HK-2 (cell line): ENCODE data around the gene OPN4.

Experiments used
- DNase-seq: peaks from one replicate; pipeline ENCODE4 v3.0.0-alpha.2; 2018; ENCODE audit not compliant: unreplicated experiment

The OPN4 gene

GRCh38 chr10:86647773-86648703 is 6.3 kb upstream of the OPN4 start:
- no peak for DNase-seq

DNA sequence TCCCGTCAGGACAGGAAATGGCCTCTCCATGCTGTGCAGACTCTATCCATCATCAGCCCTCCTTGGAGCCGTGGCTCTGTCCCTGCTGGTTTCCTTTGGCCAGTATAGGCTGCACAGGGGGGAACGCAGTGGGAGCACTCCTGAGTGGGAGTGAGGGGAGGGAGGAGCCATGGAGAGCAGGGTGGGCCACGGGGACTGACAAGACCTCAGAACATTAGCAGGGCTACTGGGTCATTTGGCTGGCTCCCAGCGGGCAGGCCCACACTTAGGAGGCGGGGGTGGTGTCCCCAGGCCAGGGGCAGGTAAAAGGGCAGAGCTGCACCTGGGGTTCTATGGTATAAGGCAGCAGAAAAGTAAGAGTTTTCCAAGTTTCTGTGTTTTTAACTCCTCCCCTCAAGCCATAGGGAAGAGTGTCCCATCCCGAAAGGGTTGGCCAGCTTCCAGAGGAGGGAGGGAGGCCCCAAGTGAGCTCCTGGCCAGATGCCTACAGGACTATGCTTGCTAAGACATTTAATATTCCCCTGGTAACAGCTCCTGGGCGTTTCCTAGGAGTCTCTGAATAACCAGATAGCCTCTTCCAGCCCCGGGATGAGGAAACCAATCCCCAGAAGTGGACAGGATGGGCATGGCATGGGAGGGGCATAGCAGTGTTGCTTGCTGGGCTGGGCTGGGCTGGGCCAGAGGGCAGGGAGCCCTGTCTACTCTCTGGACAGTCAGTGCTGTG is 5.5 kb upstream of the OPN4 start:
- DNase-seq = peak; percentile 21

GRCh38 chr10:86649471-86650150 is 4.7 kb upstream of the OPN4 start:
- DNase-seq = no peak

DNA sequence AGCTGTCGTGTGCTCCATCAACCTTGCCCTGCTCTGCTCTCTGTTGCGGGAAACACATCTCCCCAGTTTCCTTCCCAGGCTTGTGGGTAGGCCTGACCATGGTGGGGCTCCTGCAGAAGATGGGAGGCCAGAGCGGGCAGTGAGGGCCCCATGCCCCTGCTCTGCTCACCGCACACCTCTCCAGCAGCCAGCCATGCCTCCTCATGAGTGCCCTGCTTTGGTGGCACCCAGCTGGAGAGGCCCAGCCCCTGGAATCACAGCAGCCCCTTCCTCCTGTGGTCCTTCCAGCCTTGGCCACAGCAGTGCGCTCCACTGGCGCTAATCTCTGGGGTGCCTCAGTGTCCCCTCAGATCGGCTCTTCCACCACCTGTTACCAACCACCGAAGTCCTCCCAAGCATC is 4.2 kb upstream of the OPN4 start:
- DNase-seq = no peak

DNA sequence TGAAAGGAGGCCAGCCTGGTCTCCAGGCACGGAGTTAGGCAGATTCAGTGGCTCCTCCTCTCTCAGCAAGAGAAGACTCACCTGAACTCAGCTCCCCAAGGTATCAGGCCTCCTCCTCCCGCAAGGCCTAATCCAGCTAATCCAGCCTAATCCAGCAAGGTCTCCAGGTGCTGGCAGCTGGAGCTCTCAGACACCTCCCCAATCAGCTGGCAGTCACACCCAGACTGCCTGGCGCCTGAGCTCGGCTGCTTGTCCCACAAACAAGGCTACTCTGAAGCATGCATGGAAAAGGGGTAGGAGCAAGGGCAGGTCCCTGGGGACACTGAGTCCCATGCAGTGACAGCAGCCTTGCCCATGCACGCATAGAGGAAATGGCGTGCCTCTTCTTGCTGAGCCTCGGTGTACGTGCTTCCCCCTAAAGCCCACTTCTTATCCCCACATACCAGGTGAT is 3.3 kb upstream of the OPN4 start:
- no peak for DNase-seq

DNA sequence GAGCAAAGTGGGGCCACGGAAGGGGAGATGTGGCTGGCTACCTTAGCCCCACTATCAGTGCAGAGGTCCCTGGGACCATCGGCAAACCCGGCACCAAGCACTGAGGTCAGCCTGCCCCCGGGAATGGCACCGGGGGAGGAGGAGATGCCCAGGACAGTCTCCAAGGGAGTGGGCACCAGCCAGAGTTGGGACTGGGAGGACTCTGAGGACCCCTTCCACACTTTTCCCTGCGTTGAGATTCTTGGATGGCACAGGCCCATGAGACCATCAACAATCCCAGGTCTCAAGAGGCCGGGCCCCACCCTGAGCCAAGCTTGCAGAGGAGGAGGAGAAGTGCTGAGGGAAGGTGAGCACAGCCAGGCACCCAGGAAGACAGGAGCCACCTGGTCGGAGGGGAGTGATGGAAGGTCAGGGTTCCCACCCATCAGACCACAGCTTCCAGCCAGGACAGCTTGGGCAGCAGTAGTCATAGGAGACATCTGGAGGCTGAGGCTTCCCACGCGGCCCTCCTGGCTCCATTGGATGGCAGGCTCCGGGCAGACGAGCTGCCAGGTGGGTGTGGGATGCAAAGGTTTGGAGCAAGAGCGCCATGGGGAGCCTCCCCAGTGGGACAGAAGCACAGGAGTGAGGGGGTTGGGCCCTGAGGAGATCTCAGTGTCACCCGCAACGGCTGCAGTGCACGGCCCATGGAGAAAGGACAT is 2.6 kb upstream of the OPN4 start:
- no peak for DNase-seq

DNA sequence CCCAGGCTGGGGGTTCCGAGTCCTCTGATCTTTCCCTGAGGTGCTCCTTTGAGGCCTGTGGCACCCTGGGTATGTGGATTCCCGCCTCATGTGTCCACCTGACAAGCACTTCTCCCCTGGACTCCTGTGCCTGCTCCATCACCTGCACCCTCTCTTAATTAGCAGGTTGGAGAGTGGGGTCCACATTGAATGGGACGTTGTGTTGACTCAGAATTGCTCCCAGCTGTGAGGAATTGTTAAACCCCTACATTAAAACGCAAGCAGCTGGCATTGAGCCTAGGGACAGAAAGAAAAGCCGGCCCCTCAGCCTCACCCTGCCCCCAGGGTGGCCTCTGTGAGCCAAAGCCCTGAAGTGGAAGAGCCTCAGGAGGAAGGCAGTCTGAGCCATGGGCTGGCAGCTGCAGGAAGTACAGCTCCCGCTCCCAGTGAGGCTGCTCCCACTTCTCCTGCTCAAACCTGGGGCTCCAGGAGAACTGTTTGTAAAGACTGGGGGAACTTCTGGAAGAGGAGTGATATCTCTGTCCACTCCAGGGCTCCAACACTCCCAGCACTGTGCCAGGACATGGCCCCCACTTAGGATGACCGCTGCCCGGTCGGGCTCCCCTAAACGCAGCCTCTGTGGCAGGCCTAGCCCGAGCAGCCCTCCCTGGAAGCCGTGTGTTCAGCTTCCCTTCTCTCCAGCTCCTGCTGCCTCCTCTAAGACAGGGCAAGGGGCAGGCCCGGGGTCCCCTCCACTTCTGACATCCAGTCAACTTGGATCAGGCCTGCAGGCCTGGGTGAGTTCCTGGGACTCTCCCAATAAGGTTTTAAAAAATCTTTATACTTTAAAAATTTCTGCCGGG is 1.8 kb upstream of the OPN4 start:
- no peak for DNase-seq

GRCh38 chr10:86653379-86653778 is 968 bp upstream of the OPN4 start:
- DNase-seq = peak; percentile 0

DNA sequence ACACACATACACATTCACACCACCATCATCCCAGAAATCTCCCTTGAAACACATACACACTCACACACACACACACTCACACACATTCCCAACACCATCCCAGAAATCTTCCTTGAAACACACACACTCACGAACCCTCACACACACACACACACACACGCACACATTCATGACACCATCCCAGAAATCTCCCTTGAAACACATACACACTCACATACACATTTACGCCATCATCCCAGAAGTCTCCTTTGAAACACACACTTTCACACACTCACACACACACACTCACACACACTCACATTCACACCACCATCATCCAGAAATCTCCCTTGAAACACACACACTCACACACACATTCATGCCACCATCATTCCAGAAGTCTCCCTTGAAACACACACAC is 360 bp upstream of the OPN4 start:
- DNase-seq = no peak

GRCh38 chr10:86655173-86655540 is 810 bp downstream of the OPN4 start:
- no peak for DNase-seq

GRCh38 chr10:86655596-86655995 is 1.2 kb downstream of the OPN4 start:
- DNase-seq = no peak

DNA sequence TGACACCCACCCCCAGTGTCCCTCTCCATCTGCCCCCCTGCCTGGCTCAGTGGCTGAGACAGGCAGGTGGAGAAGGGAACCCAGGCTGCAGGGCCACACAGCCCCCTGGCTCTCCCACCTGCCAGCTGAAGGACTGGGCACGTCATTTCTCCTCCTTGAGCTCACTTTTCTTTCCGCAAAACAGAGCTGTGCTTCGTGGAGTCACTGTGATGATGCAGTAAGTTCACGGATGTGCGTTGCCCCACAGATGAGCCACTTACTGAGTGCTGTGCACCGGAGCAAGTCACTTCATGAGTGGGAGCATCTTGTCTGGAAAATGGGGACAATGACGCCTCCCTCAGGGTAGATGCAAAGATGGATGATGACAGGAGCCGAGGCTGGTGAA is 2.7 kb downstream of the OPN4 start:
- DNase-seq = no peak

DNA sequence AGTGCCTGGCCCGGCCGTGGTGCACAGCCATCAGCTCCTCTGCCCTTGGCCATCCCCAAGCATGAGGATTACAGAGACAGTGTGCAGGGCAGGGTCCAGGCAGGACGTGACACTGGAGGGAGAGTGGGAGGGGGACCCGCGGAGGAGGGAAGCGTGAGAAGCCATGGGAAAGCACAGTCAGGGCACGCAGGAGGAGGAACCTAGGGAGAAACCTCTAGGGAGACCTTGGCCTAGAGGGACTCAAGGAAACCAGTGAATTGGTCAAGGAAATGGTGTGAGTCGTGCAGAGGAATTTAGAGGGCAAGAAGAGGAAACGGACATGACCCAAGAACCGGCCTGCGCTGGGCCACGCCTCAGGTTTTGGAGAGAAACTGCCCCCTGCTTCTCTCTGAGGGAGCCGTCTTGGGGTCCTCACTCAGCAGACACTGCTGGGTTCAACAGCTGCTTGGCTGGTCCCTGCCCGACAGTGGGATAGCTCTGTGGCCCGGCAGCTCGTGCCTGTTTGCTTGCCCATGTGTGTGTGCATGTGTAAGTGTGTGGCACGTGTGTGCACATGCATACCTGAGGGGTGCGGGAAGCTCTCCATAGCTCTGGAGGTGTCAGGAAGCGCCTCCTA is 3.2 kb downstream of the OPN4 start:
- DNase-seq = no peak

GRCh38 chr10:86658261-86658741 is 4.0 kb downstream of the OPN4 start:
- DNase-seq = no peak

- DNase-seq = no peak
These were observed 4.4 kb downstream of the OPN4 start for GRCh38 chr10:86658751-86659150.

GRCh38 chr10:86659161-86659691 is 4.9 kb downstream of the OPN4 start:
- DNase-seq = no peak

GRCh38 chr10:86659721-86660453 is 5.5 kb downstream of the OPN4 start:
- no peak for DNase-seq

DNA sequence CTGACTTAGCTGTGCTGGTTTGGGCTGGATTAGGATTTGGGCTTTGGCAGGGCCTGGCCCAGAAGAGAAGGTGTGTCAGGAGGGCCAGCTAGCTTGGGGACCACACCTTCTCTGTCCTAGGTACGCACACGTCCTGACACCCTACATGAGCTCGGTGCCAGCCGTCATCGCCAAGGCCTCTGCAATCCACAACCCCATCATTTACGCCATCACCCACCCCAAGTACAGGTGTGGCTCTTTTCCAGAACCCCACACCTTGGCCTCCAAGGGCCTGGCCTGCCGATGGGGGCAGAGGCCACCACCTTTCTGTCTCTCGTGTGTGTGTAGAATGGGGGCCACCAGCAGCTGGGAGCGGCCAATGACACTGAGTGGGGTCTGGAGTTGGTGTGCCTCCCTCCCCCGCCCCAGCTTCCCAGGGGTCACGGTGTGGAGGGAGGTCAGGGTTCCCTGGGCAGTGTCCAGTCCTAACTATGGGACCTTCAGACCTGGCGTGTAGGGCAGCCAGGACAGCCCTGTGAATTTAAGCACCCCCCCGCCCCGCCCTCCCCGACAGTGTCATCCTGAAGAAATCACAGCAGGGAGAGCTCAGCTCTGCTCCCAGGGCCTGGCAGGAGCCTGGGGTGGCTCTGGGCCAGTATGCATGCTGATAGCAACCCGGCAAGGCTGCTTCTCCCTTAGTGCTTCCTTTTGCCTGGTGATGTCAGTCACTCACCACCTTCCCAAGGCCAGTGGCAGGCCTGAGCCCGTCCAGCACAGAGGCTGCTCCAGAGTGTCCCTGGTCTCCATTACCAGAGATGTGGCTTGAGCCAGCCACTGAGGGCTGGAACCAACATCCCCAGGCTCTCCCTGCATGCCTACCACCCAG is 7.0 kb downstream of the OPN4 start:
- no peak for DNase-seq
